Fibroblast of mammary gland (primary cell): ENCODE data around the gene FAM53A.

Experiments used
- DNase-seq: peaks from one replicate; pipeline ENCODE4 v3.0.0-alpha.2; 2010; ENCODE audit warnings: low read depth
- H3K4me3 ChIP-seq: 2 replicates; pipeline ENCODE4 v1.5.1; 2011; ENCODE audit warnings: low read depth, mild to moderate bottlenecking, low read length, moderate library complexity; ENCODE audit not compliant: control insufficient read depth
- TF ChIP-seq, protein P1 (sequence below): conservative IDR thresholded peaks from 2 replicates; pipeline ENCODE4 v1.5.1; 2011; ENCODE audit warnings: low read depth, low read length, inconsistent platforms; ENCODE audit not compliant: control insufficient read depth, insufficient read depth

The FAM53A gene

DNA sequence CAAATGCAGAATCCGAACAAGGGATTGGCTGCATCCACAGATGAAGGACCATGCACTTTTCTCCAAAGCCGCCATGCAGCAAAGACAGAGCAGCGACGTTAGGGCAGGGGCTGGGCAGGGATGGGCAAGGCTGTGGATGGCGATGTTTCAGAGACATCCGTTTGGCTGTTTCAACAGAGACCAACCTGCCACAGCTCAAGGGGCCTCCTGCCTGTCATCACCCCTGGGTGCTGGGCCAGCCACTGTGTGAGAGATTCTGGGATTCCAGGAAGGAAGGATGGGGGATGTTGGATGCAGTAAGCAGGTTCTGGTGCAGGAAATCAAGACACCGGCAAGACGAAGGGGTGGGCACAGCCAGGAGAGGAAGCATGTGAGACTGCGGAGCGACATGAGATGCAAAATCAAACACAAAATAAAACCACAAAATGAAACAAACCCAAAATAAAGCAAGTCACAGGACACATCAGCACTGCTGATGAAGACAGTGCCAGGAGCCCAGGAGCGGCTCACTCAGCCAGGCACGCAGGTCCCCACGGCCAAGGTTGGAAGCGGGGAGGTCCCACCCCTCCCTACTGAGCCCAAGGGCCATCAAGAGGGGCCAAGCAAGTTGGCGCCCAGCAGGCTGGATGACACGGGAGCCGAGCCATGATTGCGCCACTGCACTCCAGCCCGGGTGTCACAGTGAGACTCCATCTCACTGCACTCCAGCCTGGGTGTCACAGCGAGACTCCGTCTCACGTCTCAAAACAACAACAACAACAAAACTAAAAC, 68.1 kb downstream of the FAM53A start:
- no peak for DNase-seq
- TF ChIP-seq, protein P1, sequence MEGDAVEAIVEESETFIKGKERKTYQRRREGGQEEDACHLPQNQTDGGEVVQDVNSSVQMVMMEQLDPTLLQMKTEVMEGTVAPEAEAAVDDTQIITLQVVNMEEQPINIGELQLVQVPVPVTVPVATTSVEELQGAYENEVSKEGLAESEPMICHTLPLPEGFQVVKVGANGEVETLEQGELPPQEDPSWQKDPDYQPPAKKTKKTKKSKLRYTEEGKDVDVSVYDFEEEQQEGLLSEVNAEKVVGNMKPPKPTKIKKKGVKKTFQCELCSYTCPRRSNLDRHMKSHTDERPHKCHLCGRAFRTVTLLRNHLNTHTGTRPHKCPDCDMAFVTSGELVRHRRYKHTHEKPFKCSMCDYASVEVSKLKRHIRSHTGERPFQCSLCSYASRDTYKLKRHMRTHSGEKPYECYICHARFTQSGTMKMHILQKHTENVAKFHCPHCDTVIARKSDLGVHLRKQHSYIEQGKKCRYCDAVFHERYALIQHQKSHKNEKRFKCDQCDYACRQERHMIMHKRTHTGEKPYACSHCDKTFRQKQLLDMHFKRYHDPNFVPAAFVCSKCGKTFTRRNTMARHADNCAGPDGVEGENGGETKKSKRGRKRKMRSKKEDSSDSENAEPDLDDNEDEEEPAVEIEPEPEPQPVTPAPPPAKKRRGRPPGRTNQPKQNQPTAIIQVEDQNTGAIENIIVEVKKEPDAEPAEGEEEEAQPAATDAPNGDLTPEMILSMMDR, result no peak
- no peak overlapping the region for H3K4me3 ChIP-seq

DNA sequence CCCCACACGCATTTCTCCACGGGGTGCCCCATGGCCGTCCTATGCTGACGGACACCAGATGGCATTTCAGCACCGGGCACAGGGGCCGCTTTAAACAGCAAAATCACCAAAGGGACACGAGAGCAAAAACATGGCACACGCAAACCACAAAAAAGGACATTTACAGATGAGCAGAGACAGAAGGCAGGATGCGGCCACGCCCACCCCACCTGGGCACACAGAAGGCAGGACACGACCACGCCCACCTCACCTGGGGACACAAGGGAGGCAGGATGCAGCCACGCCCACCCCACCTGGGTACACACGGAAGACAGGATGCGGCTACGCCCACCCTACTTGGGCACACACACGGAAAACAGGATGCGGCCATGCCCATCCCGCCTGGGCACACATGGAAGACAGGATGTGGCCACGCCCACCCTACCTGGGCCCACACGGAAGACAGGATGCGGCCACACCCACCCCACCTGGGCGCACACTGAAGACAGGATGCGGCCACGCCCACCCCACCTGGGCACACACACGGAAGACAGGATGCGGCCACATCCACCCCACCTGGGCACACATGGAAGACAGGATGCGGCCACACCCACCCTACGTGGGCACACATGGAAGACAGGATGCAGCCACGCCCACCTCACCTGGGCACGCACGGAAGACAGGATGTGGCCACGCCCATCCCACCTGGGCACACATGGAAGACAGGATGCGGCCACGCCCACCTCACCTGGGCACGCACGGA, 69.1 kb downstream of the FAM53A start:
- DNase-seq, result no peak
- H3K4me3 ChIP-seq, result no peak overlapping the region
- TF ChIP-seq, protein P1, result no peak

DNA sequence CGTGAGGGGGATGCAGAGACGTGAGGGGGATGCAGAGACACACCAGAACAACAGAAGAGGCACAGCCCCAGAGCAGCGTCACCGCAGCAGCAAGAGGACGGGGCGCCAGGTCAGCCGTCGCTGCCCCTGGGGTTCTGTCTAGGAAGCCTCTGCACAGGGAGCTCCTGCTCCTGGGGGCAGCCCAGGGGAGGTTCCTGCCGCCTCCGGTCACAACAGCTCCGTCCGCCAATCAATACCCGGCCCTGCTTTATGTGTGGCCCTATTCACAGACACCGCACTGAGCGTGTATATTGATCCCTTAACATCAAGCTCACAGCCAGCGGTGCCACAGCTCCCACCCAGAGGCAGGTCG, 69.6 kb downstream of the FAM53A start:
- H3K4me3 ChIP-seq, result no peak overlapping the region
- DNase-seq, result no peak
- TF ChIP-seq, protein P1, result no peak

DNA sequence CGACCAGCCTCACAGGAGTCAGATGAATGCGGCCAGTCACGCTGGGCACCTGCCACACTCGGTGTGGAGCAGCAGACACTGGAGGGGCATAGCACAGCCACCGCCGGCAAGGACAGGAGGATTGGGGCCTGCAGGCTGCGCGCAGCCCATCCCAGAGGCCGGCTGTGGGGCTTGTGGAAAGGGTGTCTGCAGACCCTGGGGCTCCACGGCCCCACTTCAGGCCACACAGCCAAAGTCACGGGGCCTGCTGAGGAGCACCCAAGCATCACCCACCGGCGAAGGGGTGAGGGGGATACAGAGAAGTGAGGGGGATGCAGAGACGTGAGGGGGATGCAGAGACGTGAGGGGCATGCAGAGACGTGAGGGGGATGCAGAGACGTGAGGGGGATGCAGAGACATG, 70.1 kb downstream of the FAM53A start:
- no peak overlapping the region for H3K4me3 ChIP-seq
- DNase-seq, result no peak
- TF ChIP-seq, protein P1, result no peak

DNA sequence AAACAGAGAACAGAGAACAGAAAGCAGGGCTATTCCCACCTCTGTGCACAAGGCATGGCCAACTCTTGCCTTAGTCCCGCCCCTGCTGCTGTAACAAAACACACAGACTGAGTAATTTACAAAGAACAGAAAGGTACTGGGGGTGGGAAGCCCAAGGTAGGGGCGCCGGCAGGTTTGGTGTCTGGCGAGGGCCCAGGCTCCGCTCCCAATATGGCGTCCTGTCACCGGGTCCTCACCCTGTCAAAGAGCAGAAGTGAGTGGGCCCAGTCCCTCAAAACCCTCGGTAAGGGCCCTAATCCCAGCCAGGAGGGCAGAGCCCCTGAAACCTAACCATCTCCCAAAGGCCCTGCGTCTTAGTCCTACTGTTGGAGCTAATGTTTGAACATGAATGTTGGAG, 71.0 kb downstream of the FAM53A start:
- DNase-seq, result no peak
- H3K4me3 ChIP-seq, result no peak overlapping the region
- TF ChIP-seq, protein P1, result no peak

DNA sequence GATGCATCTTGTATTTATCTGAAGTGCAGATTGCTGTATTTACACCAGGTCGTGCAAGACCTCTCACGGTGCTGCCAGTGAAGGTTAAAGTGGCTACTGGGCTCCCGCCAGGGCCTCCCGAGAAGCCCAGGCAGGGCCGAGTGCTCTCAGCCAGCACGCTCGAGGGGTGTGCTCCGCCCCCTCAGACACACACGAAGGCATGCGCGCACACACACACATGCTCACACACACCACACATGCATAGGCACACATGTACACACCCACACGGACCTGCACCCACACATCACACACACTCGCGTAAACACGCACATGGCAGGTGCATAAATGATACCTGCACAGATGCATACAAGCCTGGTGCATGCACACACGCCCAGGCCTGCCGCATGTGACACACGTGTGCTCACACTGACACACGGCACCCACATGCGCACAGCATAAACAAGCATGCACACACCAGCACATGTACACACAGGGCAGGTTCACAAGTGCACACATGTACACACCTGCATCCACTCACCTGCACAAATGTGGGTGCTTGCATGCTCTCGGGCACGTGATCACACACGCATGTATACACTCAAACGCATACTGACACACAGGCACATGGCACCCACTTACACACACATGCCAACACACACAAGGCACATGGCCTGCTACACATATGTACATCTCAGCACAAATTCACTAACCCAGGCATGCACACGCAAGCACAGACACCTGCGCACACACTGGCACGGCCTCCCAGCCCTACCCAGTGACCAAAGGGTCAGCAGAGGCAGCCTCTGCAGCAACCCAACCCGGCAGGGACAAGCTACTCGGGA, 71.6 kb downstream of the FAM53A start:
- TF ChIP-seq, protein P1, result no peak
- no peak for DNase-seq

More for the DNA sequence above, 71.6 kb downstream of the FAM53A start:
- no peak overlapping the region for H3K4me3 ChIP-seq
